ENCODE measurements around the gene BRS3.
"Not testable (repeated sequence)": the region's sequence is repeated elsewhere in the genome, so short reads cannot be mapped to it uniquely, and the experiment has no call there.

The BRS3 gene

GRCh38 chrX:136487647-136488046 is at the start of gene BRS3:
TSS of gene BRS3 (plus strand) at chrX:136487947. CDS start at chrX:136488115, 168 bp downstream.
- Histone ChIP-seq H3K27me3 (peaks cover 94 to 100% (median 99%) of the 10 kb centered on the region in 11 experiments), H3K9ac (no peak within 1 kb of the TSS), H3K4me1 (no peaks in the 10 kb centered on the region), H3K4me2 (no peak within 1 kb of the TSS), H3K27ac (no peak within 1 kb of the TSS), H4K20me1 (no peaks in the 10 kb centered on the region), H3K36me3 (no peaks in the 10 kb centered on the region), H3K4me3 (no peak within 1 kb of the TSS), H3K9me3 (replicated peaks in 1 of 11) (no peaks in the 10 kb centered on the region)
- TF ChIP-seq Cebpa-rat (IDR thresholded peaks at IDR 0.05) = no peak

GRCh38 chrX:136438192-136438591 is 49.6 kb upstream of the BRS3 start:
- Histone ChIP-seq H3K4me3 (no peak overlapping the region), H3K27me3 (peaks cover 57 to 67% (median 67%) of the 10 kb centered on the region in 11 experiments), H3K4me1 (no peaks in the 10 kb centered on the region)

GRCh38 chrX:136445674-136446073 is 42.1 kb upstream of the BRS3 start:
- not testable (repeated sequence) for H3K4me3 ChIP-seq; H4K20me1 ChIP-seq; H3K9me3 ChIP-seq (replicated peaks in 1 of 11); H3K9ac ChIP-seq; H3K36me3 ChIP-seq; H3K4me1 ChIP-seq; H3K4me2 ChIP-seq; H3K27ac ChIP-seq
- H3K27me3 ChIP-seq = peaks cover 21 to 39% (median 34%) of the 10 kb centered on the region in 11 experiments; a peak in 21 of 22 replicates

More at GRCh38 chrX:136438192-136438591, 49.6 kb upstream of the BRS3 start:
- Histone ChIP-seq H3K9ac (no peak overlapping the region), H3K4me2 (no peak overlapping the region), H3K36me3 (no peaks in the 10 kb centered on the region), H4K20me1 (no peaks in the 10 kb centered on the region), H3K27ac (no peak overlapping the region), H3K9me3 (replicated peaks in 1 of 11) (0 out of 22 replicates have a peak, but pooled peaks cover 0 to 4% (median 0%) of the 10 kb centered on the region in 11 experiments)
- TF ChIP-seq Cebpa-rat (IDR thresholded peaks at IDR 0.05) = no peak

- H3K4me3 ChIP-seq = no peak overlapping the region
- TF ChIP-seq Cebpa-rat (IDR thresholded peaks at IDR 0.05) = no peak
- no peaks in the 10 kb centered on the region for H3K36me3 ChIP-seq
- no peak overlapping the region for H3K27ac ChIP-seq
- no peaks in the 10 kb centered on the region for H3K4me1 ChIP-seq
- H3K9me3 ChIP-seq (replicated peaks in 1 of 11) = peaks cover 0 to 4% (median 0%) of the 10 kb centered on the region in 11 experiments; a peak in 1 of 22 replicates
- no peak overlapping the region for H3K4me2 ChIP-seq
- H3K27me3 ChIP-seq = peaks cover 21 to 39% (median 34%) of the 10 kb centered on the region in 11 experiments; a peak in 21 of 22 replicates
- no peaks in the 10 kb centered on the region; a peak in 1 of 22 replicates for H4K20me1 ChIP-seq
- H3K9ac ChIP-seq = no peak overlapping the region
Measured at GRCh38 chrX:136446208-136446607, 41.5 kb upstream of the BRS3 start.

- Histone ChIP-seq H3K9me3 (replicated peaks in 1 of 11) (peaks cover 0 to 4% (median 0%) of the 10 kb centered on the region in 11 experiments; a peak in 1 of 22 replicates), H3K9ac (no peak overlapping the region), H3K27ac (no peak overlapping the region), H3K4me2 (no peak overlapping the region), H3K27me3 (peaks cover 21 to 41% (median 35%) of the 10 kb centered on the region in 11 experiments; a peak in 21 of 22 replicates), H3K4me3 (no peak overlapping the region), H4K20me1 (no peaks in the 10 kb centered on the region; a peak in 1 of 22 replicates), H3K4me1 (no peaks in the 10 kb centered on the region), H3K36me3 (no peaks in the 10 kb centered on the region)
- no peak for TF ChIP-seq Cebpa-rat (IDR thresholded peaks at IDR 0.05)
Measured at GRCh38 chrX:136447308-136447707, 40.4 kb upstream of the BRS3 start.

- no peaks in the 10 kb centered on the region for H3K4me1 ChIP-seq
- no peak overlapping the region for H3K4me3 ChIP-seq
- peaks cover 0 to 4% (median 0%) of the 10 kb centered on the region in 11 experiments; a peak in 1 of 22 replicates for H3K9me3 ChIP-seq (replicated peaks in 1 of 11)
- H3K36me3 ChIP-seq = no peaks in the 10 kb centered on the region
- H4K20me1 ChIP-seq = no peaks in the 10 kb centered on the region; a peak in 1 of 22 replicates
- no peak overlapping the region for H3K27ac ChIP-seq
- no peak overlapping the region for H3K9ac ChIP-seq
- TF ChIP-seq Cebpa-rat (IDR thresholded peaks at IDR 0.05) = no peak
- peaks cover 24 to 42% (median 37%) of the 10 kb centered on the region in 11 experiments; a peak in 21 of 22 replicates for H3K27me3 ChIP-seq
- H3K4me2 ChIP-seq = no peak overlapping the region
Measured at GRCh38 chrX:136447968-136448367, 39.8 kb upstream of the BRS3 start.

- Histone ChIP-seq H4K20me1 (no peaks in the 10 kb centered on the region; a peak in 1 of 22 replicates), H3K4me3 (no peak overlapping the region), H3K4me2 (no peak overlapping the region), H3K9me3 (replicated peaks in 1 of 11) (peaks cover 0 to 4% (median 0%) of the 10 kb centered on the region in 11 experiments; a peak in 1 of 22 replicates), H3K9ac (no peak overlapping the region), H3K27me3 (peaks cover 46 to 65% (median 58%) of the 10 kb centered on the region in 11 experiments), H3K27ac (no peak overlapping the region), H3K4me1 (no peaks in the 10 kb centered on the region), H3K36me3 (no peaks in the 10 kb centered on the region)
- TF ChIP-seq Cebpa-rat (IDR thresholded peaks at IDR 0.05) = no peak
Measured at GRCh38 chrX:136450050-136450830, 37.5 kb upstream of the BRS3 start.

- no peak for TF ChIP-seq Cebpa-rat (IDR thresholded peaks at IDR 0.05)
- no peaks in the 10 kb centered on the region; a peak in 1 of 22 replicates for H4K20me1 ChIP-seq
- no peak overlapping the region for H3K4me2 ChIP-seq
- no peaks in the 10 kb centered on the region for H3K4me1 ChIP-seq
- H3K9ac ChIP-seq = no peak overlapping the region
- peaks cover 58 to 77% (median 68%) of the 10 kb centered on the region in 11 experiments for H3K27me3 ChIP-seq
- no peak overlapping the region for H3K4me3 ChIP-seq
- peaks cover 0 to 4% (median 0%) of the 10 kb centered on the region in 11 experiments; a peak in 1 of 22 replicates for H3K9me3 ChIP-seq (replicated peaks in 1 of 11)
- no peaks in the 10 kb centered on the region for H3K36me3 ChIP-seq
- no peak overlapping the region for H3K27ac ChIP-seq
Measured at GRCh38 chrX:136452614-136453013, 35.1 kb upstream of the BRS3 start.

- Histone ChIP-seq H3K27me3 (peaks cover 58 to 77% (median 68%) of the 10 kb centered on the region in 11 experiments), H4K20me1 (no peaks in the 10 kb centered on the region; a peak in 1 of 22 replicates), H3K36me3 (no peaks in the 10 kb centered on the region), H3K4me1 (no peaks in the 10 kb centered on the region), H3K9me3 (replicated peaks in 1 of 11) (peaks cover 0 to 4% (median 0%) of the 10 kb centered on the region in 11 experiments; a peak in 1 of 22 replicates), H3K27ac (no peak overlapping the region), H3K4me2 (no peak overlapping the region), H3K4me3 (no peak overlapping the region), H3K9ac (no peak overlapping the region)
- TF ChIP-seq Cebpa-rat (IDR thresholded peaks at IDR 0.05) = no peak
Measured at GRCh38 chrX:136453114-136453513, 34.6 kb upstream of the BRS3 start.

Measured in BLaER1 treated with 17β-estradiol and CSF1 and Interleukin-3, amounts not matched to agents 10 nM and 100 nM (cell line).